Muscle of back (tissue), 11 donors: ENCODE measurements around the gene STARD13. TPM values are rescaled to one million over a fixed set of nuclear protein-coding genes. Genes with fewer than 3 reads are reported as not detected.

ENCODE experiments used
- DNase-seq, 3 donors: peaks; one replicate each; pipeline versions ENCODE4 v3.0.0 to v3.0.0-alpha.2; 2013
- polyA plus RNA-seq, 10 donors: library from polyadenylated mRNA; unstranded; fragments of 120-200 nt; gene quantifications; one replicate each; pipeline ENCODE4 v1.2.1, GENCODE V29; 2013; ENCODE audit not compliant: insufficient read length in 10 of 10

Gene STARD13
- polyA plus RNA-seq, 10 donors, result 17.3 to 27.5 (median 21.8) TPM

DNA sequence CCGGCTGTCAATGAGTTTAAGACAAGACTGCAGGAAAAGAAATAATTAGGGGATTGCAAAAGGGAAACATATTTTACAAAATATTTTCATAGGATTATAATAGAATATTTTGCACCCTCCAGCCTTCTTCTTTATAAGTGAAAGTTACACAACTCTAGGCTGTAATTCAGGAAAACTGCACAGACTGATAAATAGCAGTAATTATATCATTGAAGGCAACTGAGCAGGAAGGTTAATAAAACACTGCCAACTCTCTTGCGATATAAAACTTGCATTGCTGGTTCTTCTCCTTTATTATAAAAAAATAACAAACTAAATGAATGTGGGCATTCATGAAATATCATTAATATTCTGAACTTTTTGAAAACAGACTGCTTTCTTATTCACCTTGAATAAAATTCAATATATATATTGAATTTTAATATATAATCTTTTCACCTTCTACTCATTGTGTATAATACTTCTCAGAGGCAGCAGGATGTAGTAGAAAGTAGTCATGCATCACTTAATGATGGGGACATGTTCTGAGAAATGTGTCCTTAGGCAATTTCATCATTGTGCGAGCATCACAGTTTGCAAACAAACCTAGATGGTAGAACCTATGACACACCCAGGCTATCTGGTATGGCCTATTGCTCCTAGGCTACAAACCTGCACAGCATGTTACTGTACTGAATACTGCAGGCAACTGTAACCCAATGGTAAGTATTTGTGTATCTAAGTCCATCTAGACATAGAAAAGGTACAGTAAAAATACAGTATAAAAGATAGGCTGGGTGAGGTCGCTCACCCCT, 24.9 kb upstream of the STARD13 start:
- DNase-seq, result no peak

- DNase-seq, result no peak
Observed at GRCh38 chr13:33308863-33309262, 23.3 kb upstream of the STARD13 start.

DNA sequence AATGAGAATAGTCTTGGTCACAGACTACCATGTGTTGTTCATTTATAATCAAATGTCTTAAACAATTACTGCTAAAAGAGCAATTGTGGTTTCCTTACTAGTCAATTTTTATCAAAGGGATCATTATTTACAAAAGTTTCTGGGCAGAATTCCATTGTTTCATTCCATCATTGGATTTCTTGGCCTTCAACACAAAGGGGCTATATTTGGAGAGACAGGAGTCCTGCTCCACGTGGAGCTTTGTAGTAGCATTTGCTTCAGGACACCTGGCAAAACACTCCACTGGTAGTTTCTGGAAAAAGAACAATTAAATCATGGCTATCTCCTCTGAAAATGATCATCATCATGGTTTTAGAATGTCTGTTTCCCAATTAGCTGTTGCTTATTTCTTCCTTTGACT, 22.3 kb upstream of the STARD13 start:
- DNase-seq, result peak in 2 of 3 donors; percentile 60 to 64

DNA sequence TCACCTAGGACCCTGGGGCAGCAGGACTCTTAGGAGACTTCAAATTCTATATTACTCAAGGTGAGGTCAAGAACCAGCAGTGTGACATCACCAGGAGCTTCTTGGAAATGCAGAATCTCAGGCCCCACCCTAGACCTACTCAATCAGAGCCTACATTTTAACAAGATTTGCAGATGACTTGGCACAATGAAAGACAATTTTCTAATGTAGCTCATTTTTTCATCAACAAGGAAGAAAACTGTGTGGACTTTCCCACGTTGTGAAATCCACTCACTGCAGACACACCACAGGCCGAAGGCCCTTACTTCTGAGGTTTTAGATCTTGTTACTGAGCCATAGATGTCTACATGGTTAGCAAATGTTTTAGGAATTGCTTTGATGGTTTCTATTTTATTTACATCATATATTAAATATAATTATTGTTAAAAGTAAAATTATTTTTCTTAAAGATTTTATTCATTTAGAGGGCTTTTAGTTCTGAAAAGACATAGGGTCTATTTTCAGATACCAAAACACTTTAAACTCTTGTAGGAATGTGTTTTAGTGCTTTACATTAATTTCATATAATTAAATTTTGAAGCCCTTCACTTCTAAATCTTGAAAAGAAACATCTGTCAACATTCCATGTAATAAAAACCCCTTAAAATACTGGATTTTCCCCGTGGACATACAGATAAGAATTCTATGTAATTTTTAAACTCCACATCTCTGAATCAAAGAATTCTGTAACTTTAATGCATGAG, 18.5 kb upstream of the STARD13 start:
- no peak for DNase-seq

DNA sequence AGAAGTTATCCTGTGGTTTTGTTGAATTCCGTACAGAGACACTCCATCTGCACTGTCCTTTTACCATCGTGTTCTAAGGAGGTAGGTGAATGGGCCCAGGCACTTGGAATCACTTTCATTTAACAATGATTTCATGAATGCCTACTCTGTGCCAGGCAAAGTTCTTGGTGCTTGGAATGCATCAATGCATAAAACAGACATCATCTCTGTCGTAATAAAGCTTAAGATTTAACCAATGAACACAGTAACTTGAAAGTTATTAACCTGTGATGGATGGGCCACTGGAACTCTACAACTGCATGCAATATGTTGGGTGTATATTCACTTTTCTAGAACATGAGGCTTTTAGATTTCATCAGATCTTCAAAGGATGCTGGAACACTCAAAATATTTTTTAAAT, 14.1 kb upstream of the STARD13 start:
- no peak for DNase-seq

- DNase-seq, result no peak
Observed at GRCh38 chr13:33296793-33297425, 11.4 kb upstream of the STARD13 start.

DNA sequence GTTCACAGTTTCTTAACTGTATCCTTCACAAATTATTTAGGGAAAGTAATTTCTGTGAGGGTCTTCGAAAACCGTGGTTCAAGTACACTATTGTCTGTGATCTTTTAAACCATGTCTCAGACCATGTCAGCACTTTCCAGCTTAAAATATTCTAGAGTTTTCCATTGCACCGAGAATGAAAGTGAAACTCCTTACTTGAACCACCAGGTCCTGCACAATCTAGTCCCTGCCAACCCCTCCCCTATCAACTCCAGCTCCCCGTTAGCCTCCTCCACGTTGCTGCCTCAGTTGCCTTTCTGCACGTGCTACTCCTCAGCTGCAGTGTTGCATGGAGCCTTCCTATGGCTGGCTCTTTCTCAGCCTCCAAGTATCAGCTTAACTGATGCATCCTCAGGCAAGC, 7.2 kb upstream of the STARD13 start:
- no peak for DNase-seq

GRCh38 chr13:33290421-33290965, 4.9 kb upstream of the STARD13 start:
- DNase-seq, result no peak

GRCh38 chr13:33289966-33290365, 4.4 kb upstream of the STARD13 start:
- no peak for DNase-seq

- no peak for DNase-seq
Observed at GRCh38 chr13:33287142-33287882, 1.8 kb upstream of the STARD13 start.

GRCh38 chr13:33286128-33286527, 573 bp upstream of the STARD13 start:
- DNase-seq, result no peak

- peak in 1 of 3 donors; percentile 75 for DNase-seq
Observed at GRCh38 chr13:33284916-33285315, 639 bp downstream of the STARD13 start.

DNA sequence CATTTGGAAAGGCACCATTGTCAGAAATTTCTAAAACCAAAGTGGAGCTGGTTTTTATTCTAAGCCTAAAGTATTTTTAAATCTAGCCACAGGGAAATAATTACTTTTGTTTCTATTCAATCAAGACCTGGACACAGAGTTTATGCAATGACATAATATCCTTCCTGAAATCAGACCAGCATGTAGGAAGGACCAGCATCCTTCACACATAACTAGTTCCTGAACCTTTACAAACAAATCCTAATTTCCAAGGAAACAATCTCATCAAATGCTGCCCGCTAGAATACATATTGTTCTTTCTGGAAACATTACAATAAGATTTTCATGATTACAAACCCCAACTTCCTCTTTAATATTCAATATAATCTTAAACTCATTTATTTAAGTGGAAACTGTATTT, 1.5 kb downstream of the STARD13 start:
- peak in 1 of 3 donors; percentile 61 for DNase-seq

DNA sequence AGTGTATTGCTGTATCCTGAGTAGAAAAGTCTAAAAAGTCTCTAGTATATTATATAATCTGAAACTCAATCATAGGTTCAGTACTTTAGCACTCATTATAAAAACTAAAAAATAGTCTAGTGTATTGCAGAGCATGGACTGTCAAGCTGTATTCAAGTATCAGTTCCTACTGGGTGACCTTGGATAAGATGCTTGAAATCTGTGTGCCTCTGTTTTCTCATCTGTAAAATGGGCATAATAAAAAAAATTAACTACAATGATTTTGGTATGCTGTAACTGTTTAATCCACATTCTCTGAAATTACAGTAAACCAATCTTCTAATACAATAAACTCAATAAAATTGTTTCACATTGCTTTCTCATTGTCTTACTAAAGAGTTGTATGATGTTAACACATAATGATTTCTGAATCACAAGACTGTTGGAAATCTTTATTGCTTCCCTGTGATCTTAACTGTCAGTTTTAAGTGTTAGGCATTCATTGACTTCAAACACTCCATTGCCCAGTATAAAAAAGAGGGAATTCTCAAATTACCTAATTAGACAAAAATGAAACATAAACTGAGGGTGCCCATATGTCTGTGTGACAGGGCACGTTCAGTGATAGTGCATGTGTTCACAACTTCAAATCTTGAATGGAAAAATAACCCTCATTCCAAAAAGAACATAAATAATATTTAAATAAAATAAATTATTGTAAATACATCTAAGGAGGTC, 2.2 kb downstream of the STARD13 start:
- no peak for DNase-seq

DNA sequence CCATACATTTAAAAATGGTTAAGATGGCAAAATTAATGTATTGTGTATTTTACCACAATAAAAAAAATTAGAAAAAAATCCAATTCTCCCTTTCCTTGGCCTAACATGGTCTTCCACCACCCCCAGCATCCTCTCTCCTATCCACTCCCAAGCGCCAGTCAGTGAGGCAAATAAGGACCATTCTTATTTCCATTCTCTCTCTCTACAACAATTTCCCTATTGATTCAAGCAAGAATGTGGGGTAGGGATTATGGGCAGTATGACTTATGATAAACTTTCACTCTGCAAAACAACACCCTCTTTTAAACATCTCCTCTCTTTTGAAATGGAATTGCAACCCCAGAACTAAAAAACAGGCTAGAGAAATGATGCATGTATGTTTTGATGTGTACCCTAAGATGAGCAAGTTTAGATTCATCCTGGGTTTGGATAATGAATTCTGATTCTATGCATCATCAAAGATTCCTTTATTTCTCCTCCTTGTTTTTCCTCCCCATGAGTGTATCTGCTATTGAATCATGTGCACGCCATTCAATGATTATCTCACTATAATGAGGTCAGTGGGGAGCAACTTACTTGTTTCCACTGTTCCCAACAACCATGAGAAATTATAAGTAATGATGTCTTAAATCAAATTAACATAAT, 3.5 kb downstream of the STARD13 start:
- DNase-seq, result peak in 1 of 3 donors; percentile 69

DNA sequence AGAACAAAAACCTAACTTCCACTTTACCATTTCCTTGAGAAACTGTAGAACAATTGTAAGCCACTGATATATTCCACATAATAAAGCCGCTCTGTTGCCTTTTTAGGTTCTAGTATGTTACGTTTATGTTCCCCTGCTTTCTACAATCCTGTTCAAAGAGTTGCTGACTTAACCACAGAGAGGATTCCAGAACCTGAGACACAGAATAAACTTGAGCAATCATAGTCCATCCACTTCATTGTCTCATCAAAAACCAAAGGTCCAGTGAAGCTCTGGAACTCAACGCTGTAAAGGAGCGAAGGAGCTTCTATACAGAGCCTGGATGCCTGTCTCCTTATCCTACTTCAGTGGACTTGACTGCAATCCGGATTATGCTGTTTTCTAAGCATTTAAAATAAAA, 4.6 kb downstream of the STARD13 start:
- DNase-seq, result no peak

DNA sequence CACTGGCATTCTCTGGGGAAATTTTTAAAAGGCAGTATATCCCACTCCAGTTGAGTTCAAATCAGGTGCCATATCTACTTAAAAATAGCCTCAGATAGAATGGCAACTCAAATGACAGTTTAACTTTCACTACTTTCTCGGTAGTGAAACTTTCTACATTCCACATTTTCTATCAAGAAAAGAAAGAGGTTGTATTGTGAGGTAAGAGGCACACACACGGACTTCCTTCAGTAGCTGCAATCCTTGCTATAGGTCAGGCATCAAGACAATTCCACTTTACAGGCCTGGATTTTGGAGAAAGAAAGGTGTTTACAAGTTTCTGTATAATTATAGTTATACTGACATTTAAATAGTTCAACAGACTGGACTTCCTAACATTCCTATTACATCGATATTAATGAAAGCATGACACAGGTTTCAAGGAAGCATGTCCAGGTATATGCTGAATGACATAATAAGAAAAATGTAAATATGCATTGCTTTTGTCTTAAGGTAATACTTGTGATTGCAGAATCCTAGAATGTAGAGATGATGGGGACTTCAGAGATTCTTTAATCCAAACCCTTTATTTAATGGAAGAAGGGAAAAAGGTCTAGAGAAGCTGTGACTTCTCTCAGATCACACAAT, 5.2 kb downstream of the STARD13 start:
- no peak for DNase-seq

GRCh38 chr13:33279414-33280278, 5.9 kb downstream of the STARD13 start:
- peak in 1 of 3 donors; percentile 55 for DNase-seq

DNA sequence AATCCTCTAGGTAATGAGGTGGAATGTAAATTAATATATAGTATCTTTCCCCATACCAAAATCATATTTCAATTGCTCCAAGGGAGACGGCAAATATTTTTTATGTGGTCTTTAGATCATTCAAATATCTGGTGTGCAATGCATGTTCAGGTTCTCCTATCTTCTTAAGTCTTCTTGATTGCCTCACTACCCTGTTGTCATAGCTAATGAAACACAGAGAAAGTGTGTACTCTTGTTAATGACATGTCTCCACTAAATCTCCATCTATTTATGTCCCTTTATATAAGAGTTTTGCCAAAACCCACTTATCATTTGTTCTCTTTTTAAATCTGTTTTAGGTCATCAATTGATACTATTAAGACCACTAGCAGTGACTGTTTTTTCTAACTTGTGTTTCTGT, 6.6 kb downstream of the STARD13 start:
- no peak for DNase-seq
